ENCODE measurements around the gene KRT85.
A peak's percentile ranks its signal among the peaks of the same experiment; 100 is the strongest.
"Not testable (repeated sequence)": the region's sequence is repeated elsewhere in the genome, so short reads cannot be mapped to it uniquely, and the experiment has no call there.

The KRT85 gene

GRCh38 chr12:52315721-52316120, 51.6 kb downstream of the KRT85 start:
- not testable (repeated sequence) for H2AFZ ChIP-seq; H3K27ac ChIP-seq; H3K9me3 ChIP-seq (ENCODE audit: control insufficient read depth, low read length); H3K27me3 ChIP-seq (ENCODE audit: control insufficient read depth, insufficient read depth, low read length); H3K4me1 ChIP-seq; H3K79me2 ChIP-seq; H3K9ac ChIP-seq; H3K4me2 ChIP-seq (ENCODE audit: low read length); H3K36me3 ChIP-seq (ENCODE audit: control insufficient read depth, insufficient read depth, low read length); H3K4me3 ChIP-seq (ENCODE audit: low read depth, low read length)
- TF ChIP-seq, protein P1, sequence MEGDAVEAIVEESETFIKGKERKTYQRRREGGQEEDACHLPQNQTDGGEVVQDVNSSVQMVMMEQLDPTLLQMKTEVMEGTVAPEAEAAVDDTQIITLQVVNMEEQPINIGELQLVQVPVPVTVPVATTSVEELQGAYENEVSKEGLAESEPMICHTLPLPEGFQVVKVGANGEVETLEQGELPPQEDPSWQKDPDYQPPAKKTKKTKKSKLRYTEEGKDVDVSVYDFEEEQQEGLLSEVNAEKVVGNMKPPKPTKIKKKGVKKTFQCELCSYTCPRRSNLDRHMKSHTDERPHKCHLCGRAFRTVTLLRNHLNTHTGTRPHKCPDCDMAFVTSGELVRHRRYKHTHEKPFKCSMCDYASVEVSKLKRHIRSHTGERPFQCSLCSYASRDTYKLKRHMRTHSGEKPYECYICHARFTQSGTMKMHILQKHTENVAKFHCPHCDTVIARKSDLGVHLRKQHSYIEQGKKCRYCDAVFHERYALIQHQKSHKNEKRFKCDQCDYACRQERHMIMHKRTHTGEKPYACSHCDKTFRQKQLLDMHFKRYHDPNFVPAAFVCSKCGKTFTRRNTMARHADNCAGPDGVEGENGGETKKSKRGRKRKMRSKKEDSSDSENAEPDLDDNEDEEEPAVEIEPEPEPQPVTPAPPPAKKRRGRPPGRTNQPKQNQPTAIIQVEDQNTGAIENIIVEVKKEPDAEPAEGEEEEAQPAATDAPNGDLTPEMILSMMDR (IDR thresholded peaks at IDR 0.05): peak; percentile 5

DNA sequence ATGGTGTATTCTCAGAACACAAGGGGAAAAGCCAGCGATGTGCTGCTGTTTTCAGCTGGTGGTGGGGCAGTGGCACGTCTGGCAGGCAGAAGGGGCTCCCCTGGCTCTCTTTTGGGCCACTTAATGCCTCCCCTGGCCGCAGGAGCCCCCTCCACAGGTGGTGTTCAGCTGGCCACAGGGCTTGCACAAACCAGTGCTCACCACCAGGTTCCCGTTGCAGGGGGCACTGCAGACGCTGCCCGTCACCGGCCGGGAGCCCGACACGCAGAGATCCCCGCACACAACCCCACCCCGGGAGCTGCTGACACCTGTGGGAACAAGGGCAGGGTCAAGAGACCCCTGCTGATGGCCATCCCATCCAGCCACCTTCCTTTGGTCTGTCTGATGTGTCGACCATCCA, 52.8 kb downstream of the KRT85 start:
- Histone ChIP-seq H3K4me2 (ENCODE audit: low read length) (no peak overlapping the region), H3K4me1 (no peaks in the 10 kb centered on the region), H3K79me2 (no peaks in the 10 kb centered on the region), H3K9ac (no peak overlapping the region), H3K27ac (no peak overlapping the region), H3K27me3 (ENCODE audit: control insufficient read depth, insufficient read depth, low read length) (no peaks in the 10 kb centered on the region), H3K36me3 (ENCODE audit: control insufficient read depth, insufficient read depth, low read length) (no peaks in the 10 kb centered on the region), H2AFZ (no peak overlapping the region), H3K4me3 (ENCODE audit: low read depth, low read length) (no peak overlapping the region), H3K9me3 (ENCODE audit: control insufficient read depth, low read length) (no peaks in the 10 kb centered on the region)
- TF ChIP-seq, protein P1 (IDR thresholded peaks at IDR 0.05): no peak

GRCh38 chr12:52313926-52314325, 53.4 kb downstream of the KRT85 start:
- H3K9ac ChIP-seq: no peak overlapping the region
- H3K27me3 ChIP-seq (ENCODE audit: control insufficient read depth, insufficient read depth, low read length): no peaks in the 10 kb centered on the region
- H3K9me3 ChIP-seq (ENCODE audit: control insufficient read depth, low read length): no peaks in the 10 kb centered on the region
- H3K4me1 ChIP-seq: peaks cover 3% of the 10 kb centered on the region
- H3K27ac ChIP-seq: no peak overlapping the region
- no peaks in the 10 kb centered on the region for H3K79me2 ChIP-seq
- no peak overlapping the region for H3K4me3 ChIP-seq (ENCODE audit: low read depth, low read length)
- TF ChIP-seq, protein P1 (IDR thresholded peaks at IDR 0.05): no peak
- no peak overlapping the region for H3K4me2 ChIP-seq (ENCODE audit: low read length)
- H3K36me3 ChIP-seq (ENCODE audit: control insufficient read depth, insufficient read depth, low read length): no peaks in the 10 kb centered on the region
- H2AFZ ChIP-seq: no peak overlapping the region

- H3K4me3 ChIP-seq (ENCODE audit: low read depth, low read length): no peak overlapping the region
- H3K27ac ChIP-seq: no peak overlapping the region
- TF ChIP-seq, protein P1 (IDR thresholded peaks at IDR 0.05): no peak
- no peaks in the 10 kb centered on the region for H3K9me3 ChIP-seq (ENCODE audit: control insufficient read depth, low read length)
- no peak overlapping the region for H3K9ac ChIP-seq
- no peak overlapping the region for H2AFZ ChIP-seq
- H3K4me1 ChIP-seq: peaks cover 7% of the 10 kb centered on the region
- H3K79me2 ChIP-seq: no peaks in the 10 kb centered on the region
- no peak overlapping the region for H3K4me2 ChIP-seq (ENCODE audit: low read length)
- H3K27me3 ChIP-seq (ENCODE audit: control insufficient read depth, insufficient read depth, low read length): no peaks in the 10 kb centered on the region
- no peaks in the 10 kb centered on the region for H3K36me3 ChIP-seq (ENCODE audit: control insufficient read depth, insufficient read depth, low read length)
Observed at GRCh38 chr12:52313461-52313860, 53.8 kb downstream of the KRT85 start.

DNA sequence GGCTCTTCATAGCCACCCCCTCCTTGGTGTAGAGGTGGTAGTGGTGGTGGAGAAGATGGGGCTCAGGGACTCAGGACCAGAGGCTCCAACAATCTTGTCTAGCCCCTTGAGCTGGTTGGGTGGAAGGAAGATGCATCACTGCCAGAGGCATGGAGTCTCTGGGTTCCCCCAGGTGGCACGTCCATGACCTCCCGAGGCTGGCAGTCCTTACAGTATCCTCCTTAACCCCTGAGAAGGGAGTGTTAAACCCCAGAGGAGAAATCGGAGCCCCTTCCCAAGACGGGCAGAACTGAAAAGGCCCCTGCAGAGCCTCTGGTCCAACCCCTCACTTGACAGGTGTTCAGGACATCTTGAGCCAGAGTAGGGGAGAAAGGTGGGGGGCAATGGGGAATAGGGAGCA, 55.2 kb downstream of the KRT85 start:
- H3K9ac ChIP-seq: no peak overlapping the region
- H3K4me3 ChIP-seq (ENCODE audit: low read depth, low read length): no peak overlapping the region
- no peak overlapping the region for H3K27ac ChIP-seq
- TF ChIP-seq, protein P1 (IDR thresholded peaks at IDR 0.05): no peak
- no peak overlapping the region for H2AFZ ChIP-seq
- no peaks in the 10 kb centered on the region for H3K27me3 ChIP-seq (ENCODE audit: control insufficient read depth, insufficient read depth, low read length)
- H3K4me2 ChIP-seq (ENCODE audit: low read length): no peak overlapping the region
- peaks cover 9% of the 10 kb centered on the region for H3K4me1 ChIP-seq
- no peaks in the 10 kb centered on the region for H3K36me3 ChIP-seq (ENCODE audit: control insufficient read depth, insufficient read depth, low read length)
- no peaks in the 10 kb centered on the region for H3K79me2 ChIP-seq
- no peaks in the 10 kb centered on the region for H3K9me3 ChIP-seq (ENCODE audit: control insufficient read depth, low read length)
